Vagina (tissue), 2 donors: ENCODE measurements around the gene TEAD1.

ENCODE experiments used
- CTCF ChIP-seq, 3 experiments: fragments of 450-650 bp in 2 of 3; fragments of 200-600 bp in 1 of 3; sonication (generic) in 1 of 3; IDR thresholded peaks; one replicate each; pipeline ENCODE4 v1.5.1; 2017 to 2019; ENCODE audit warnings: antibody characterized with exemption in 3 of 3, mild to moderate bottlenecking in 2 of 3, moderate library complexity in 2 of 3
- POLR2A ChIP-seq, 2 donors: fragments of 450-650 bp; IDR thresholded peaks; one replicate each; pipeline ENCODE4 v1.6.1; 2017; ENCODE audit warnings: antibody characterized with exemption in 2 of 2, mild to moderate bottlenecking in 2 of 2, moderate library complexity in 2 of 2
- POLR2AphosphoS5 ChIP-seq, 2 donors: sonication (generic); formaldehyde crosslinking; IDR thresholded peaks; one replicate each; pipeline ENCODE4 v1.9.0; 2017; ENCODE audit warnings: antibody characterized with exemption in 2 of 2, mild to moderate bottlenecking in 2 of 2, low read depth in 1 of 2; ENCODE audit not compliant: insufficient read depth in 1 of 2

DNA sequence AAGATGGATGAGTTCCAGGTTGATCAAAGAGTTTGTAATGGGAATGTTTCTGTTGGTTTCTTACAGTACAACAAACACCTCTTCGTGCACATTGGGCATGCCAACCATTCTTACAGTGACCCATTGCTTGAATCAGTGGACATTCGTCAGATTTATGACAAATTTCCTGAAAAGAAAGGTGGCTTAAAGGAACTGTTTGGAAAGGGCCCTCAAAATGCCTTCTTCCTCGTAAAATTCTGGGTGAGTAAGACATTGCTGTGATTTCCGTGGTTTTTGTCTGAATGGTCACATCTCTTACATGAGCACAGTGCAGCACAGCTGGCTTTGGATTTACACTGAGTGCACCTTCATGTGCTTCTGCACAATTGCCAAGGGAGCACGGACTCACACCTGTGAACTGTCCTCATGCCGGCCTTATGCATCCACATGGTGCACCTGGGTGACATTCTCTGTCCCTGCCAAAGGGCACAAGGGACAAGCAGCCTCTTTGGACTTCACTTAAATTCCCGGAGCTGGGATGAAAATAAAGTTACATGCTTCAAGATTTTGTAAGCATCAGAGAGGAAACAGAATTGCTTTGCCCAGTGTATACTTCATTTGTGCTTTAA is 227.8 kb downstream of the TEAD1 start:
- TF ChIP-seq CTCF (IDR thresholded peaks at IDR 0.05) (no peak), POLR2AphosphoS5 (IDR thresholded peaks at IDR 0.05; ENCODE audit: insufficient read depth in 1 of 2, low read depth in 1 of 2) (no peak), POLR2A (IDR thresholded peaks at IDR 0.05) (no peak)
